Mucosa of stomach (tissue), 1 donor: ENCODE measurements around the gene ERICH6B.

Experiments
- H3K27me3 ChIP-seq: one replicate; pipeline ENCODE4 v1.7.0; 2013; ENCODE audit warnings: mild to moderate bottlenecking, low read length; ENCODE audit not compliant: control insufficient read depth, insufficient read depth
- H3K36me3 ChIP-seq: one replicate; pipeline ENCODE4 v1.7.0; 2013; ENCODE audit warnings: low read length; ENCODE audit not compliant: control insufficient read depth, insufficient read depth
- H3K4me1 ChIP-seq: one replicate; pipeline ENCODE4 v1.7.0; 2013; ENCODE audit warnings: mild to moderate bottlenecking, low read length; ENCODE audit not compliant: control insufficient read depth, insufficient read depth
- H3K4me3 ChIP-seq: one replicate; pipeline ENCODE4 v1.7.0; 2013; ENCODE audit warnings: low read length
- H3K9ac ChIP-seq: one replicate; pipeline ENCODE4 v1.7.0; 2013; ENCODE audit warnings: mild to moderate bottlenecking, low read length, moderate library complexity
- H3K9me3 ChIP-seq: one replicate; pipeline ENCODE4 v1.7.0; 2013; ENCODE audit warnings: mild to moderate bottlenecking, low read length, moderate library complexity; ENCODE audit not compliant: control insufficient read depth
- donor health status: Pancreatic carcinoma.

The ERICH6B gene

DNA sequence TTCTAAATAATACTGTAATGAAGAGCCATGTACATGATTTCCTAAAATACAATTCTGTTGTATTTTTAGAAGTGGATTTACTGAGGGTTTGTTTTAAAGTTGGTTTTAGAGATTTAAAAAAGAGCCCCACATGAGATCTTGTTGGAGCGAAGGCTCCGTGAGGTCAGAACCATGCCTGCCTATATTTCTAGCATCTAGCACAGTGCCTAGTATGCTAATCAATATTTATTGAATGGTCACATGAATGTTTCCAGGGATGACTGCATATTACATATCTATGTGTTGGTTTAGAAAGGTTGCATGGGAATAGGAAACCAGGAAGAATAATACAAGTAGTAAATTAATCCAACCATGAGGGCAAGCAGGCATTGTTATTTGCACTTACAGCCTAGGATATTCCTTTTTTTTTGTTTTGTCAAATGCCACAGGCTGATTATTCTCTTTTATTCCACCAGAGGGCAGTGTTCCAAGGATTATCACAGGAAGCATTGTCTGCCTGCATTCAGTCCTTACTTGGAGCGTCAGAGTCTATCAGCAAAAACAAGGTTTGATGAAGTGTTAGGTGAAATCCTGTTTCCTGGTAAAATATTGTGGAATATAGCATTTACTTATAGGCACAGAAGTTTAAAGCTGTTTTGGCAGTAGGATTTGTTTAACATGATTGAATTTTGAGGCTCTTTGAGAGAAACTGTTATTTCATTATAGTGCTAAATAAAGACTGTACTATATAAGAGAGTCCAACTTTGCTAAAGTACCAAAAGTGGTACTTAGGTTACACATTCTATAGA lies 104.0 kb downstream of the ERICH6B start:
- no peaks in the 10 kb centered on the region for H3K27me3 ChIP-seq
- H3K9ac ChIP-seq, result no peak overlapping the region
- no peaks in the 10 kb centered on the region for H3K36me3 ChIP-seq
- H3K4me1 ChIP-seq, result no peaks in the 10 kb centered on the region
- no peaks in the 10 kb centered on the region for H3K9me3 ChIP-seq
- no peak overlapping the region for H3K4me3 ChIP-seq

- Histone ChIP-seq H3K36me3 (peaks cover 3% of the 10 kb centered on the region), H3K27me3 (no peaks in the 10 kb centered on the region), H3K9me3 (no peaks in the 10 kb centered on the region), H3K9ac (no peak overlapping the region), H3K4me1 (no peaks in the 10 kb centered on the region), H3K4me3 (no peak overlapping the region)
Measured at GRCh38 chr13:45510672-45511071, 104.9 kb downstream of the ERICH6B start.

- Histone ChIP-seq H3K9me3 (no peaks in the 10 kb centered on the region), H3K9ac (no peak overlapping the region), H3K4me3 (no peak overlapping the region), H3K27me3 (no peaks in the 10 kb centered on the region), H3K36me3 (peaks cover 8% of the 10 kb centered on the region), H3K4me1 (no peaks in the 10 kb centered on the region)
Measured at GRCh38 chr13:45508776-45509175, 106.8 kb downstream of the ERICH6B start.

GRCh38 chr13:45506811-45507210 lies 108.7 kb downstream of the ERICH6B start:
- Histone ChIP-seq H3K9ac (no peak overlapping the region), H3K4me1 (no peaks in the 10 kb centered on the region), H3K9me3 (no peaks in the 10 kb centered on the region), H3K36me3 (peaks cover 18% of the 10 kb centered on the region), H3K27me3 (no peaks in the 10 kb centered on the region), H3K4me3 (no peak overlapping the region)

DNA sequence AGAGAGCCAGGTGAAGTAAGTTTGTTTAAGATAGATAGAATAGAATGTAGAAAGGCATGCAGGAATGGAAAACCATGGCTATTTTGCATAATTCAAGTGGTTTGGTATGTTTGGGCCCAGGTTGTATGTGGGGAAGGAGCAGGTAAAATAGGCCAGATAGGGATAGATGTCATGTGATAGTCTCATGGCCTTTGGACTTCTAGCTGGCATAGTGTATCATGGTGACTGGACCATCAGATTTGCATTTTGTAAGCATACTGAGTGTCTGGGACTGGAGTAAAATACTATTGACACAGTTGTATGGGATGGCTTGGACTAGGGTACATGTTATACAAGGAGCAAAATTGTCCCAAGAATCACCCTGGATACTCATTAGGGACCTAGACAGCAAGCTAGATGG lies 111.9 kb downstream of the ERICH6B start:
- Histone ChIP-seq H3K4me1 (peaks cover 5% of the 10 kb centered on the region), H3K27me3 (no peaks in the 10 kb centered on the region), H3K4me3 (no peak overlapping the region), H3K36me3 (peaks cover 18% of the 10 kb centered on the region), H3K9ac (no peak overlapping the region), H3K9me3 (no peaks in the 10 kb centered on the region)

GRCh38 chr13:45501175-45501526 lies 114.4 kb downstream of the ERICH6B start:
- Histone ChIP-seq H3K36me3 (peaks cover 17% of the 10 kb centered on the region), H3K9me3 (no peaks in the 10 kb centered on the region), H3K4me3 (no peak overlapping the region), H3K4me1 (peaks cover 5% of the 10 kb centered on the region), H3K9ac (no peak overlapping the region), H3K27me3 (no peaks in the 10 kb centered on the region)

- Histone ChIP-seq H3K4me1 (peaks cover 5% of the 10 kb centered on the region), H3K4me3 (no peak overlapping the region), H3K9ac (no peak overlapping the region), H3K9me3 (no peaks in the 10 kb centered on the region), H3K27me3 (no peaks in the 10 kb centered on the region), H3K36me3 (peaks cover 14% of the 10 kb centered on the region)
Measured at GRCh38 chr13:45500492-45501174, 114.9 kb downstream of the ERICH6B start.

- peaks cover 5% of the 10 kb centered on the region for H3K4me1 ChIP-seq
Measured at GRCh38 chr13:45496942-45497341, 118.6 kb downstream of the ERICH6B start.

DNA sequence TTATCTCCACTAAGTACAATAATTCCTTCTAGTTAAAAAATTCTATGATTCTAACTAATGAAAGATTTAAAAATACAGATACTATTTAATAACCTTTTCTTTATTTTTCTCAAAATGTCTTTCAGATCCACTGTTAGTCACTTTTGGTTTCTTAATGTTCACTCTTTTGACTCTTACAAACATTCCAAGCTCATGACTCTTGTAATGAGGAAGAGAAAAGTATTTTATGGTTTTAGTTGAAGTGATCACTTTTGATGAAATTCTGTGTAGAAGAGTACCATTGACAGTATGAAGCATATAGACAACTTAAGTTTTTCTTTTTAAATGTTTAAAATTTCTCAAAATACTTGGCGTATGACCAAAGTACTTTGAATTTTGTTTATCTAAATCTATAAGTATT lies 123.0 kb downstream of the ERICH6B start:
- H3K27me3 ChIP-seq, result no peaks in the 10 kb centered on the region
- no peaks in the 10 kb centered on the region for H3K4me1 ChIP-seq
- no peak overlapping the region for H3K9ac ChIP-seq
- H3K36me3 ChIP-seq, result no peaks in the 10 kb centered on the region
- no peaks in the 10 kb centered on the region for H3K9me3 ChIP-seq
- no peak overlapping the region for H3K4me3 ChIP-seq

More at GRCh38 chr13:45496942-45497341, 118.6 kb downstream of the ERICH6B start:
- Histone ChIP-seq H3K27me3 (no peaks in the 10 kb centered on the region), H3K36me3 (no peaks in the 10 kb centered on the region), H3K4me3 (no peak overlapping the region), H3K9me3 (no peaks in the 10 kb centered on the region), H3K9ac (no peak overlapping the region)
